ENCODE data around the gene OR10AD1. TPM values are rescaled to one million over a fixed set of nuclear protein-coding genes. Genes with fewer than 3 reads are reported as not detected.

OR10AD1 gene
- polyA plus RNA-seq, 4 donors = 0.49 TPM; not detected in 3

GRCh38 chr12:48185181-48185919, 17.7 kb downstream of the OR10AD1 start:
- H3K4me1 ChIP-seq (ENCODE audit: control insufficient read depth in 3 of 3, insufficient read depth in 2 of 3, low read depth in 1 of 3, low read length in 2 of 3) = peaks cover 0 to 9% (median 0%) of the 10 kb centered on the region in 3 donors
- 66 to 77% (median 75%) methylated on average over 10 of the region's 10 CpGs for WGBS, 3 donors
- no peak for FAIRE-seq
- no peak overlapping the region for H3K27ac ChIP-seq (ENCODE audit: low read depth in 1 of 3, low read length in 2 of 3)
- H3K4me3 ChIP-seq (ENCODE audit: low read depth in 1 of 3, low read length in 3 of 3) = no peak overlapping the region
- no peaks in the 10 kb centered on the region for H3K9me3 ChIP-seq (ENCODE audit: control insufficient read depth in 2 of 2, insufficient read depth in 1 of 2, low read depth in 1 of 2, low read length in 1 of 2)
- peak in 1 of 2 donors; percentile 26 for DNase-seq
- H3K27me3 ChIP-seq (ENCODE audit: control insufficient read depth in 3 of 3, insufficient read depth in 3 of 3, low read length in 3 of 3) = peaks cover 0 to 61% (median 5%) of the 10 kb centered on the region in 3 donors
- H3K36me3 ChIP-seq (ENCODE audit: control insufficient read depth in 3 of 3, insufficient read depth in 2 of 3, low read depth in 1 of 3, low read length in 3 of 3) = no peaks in the 10 kb centered on the region

- no peaks in the 10 kb centered on the region for H3K9me3 ChIP-seq (ENCODE audit: control insufficient read depth in 2 of 2, insufficient read depth in 1 of 2, low read depth in 1 of 2, low read length in 1 of 2)
- WGBS, 3 donors = 9 to 14% (median 10%) methylated on average over 20 of the region's 20 CpGs
- peaks cover 0 to 69% (median 5%) of the 10 kb centered on the region in 3 donors for H3K27me3 ChIP-seq (ENCODE audit: control insufficient read depth in 3 of 3, insufficient read depth in 3 of 3, low read length in 3 of 3)
- FAIRE-seq (no peak), DNase-seq (no peak)
- no peak overlapping the region for H3K27ac ChIP-seq (ENCODE audit: low read depth in 1 of 3, low read length in 2 of 3)
- H3K4me3 ChIP-seq (ENCODE audit: low read depth in 1 of 3, low read length in 3 of 3) = peak overlapping the region in 1 of 3 donors; percentile 27
- H3K36me3 ChIP-seq (ENCODE audit: control insufficient read depth in 3 of 3, insufficient read depth in 2 of 3, low read depth in 1 of 3, low read length in 3 of 3) = no peaks in the 10 kb centered on the region
- H3K4me1 ChIP-seq (ENCODE audit: control insufficient read depth in 3 of 3, insufficient read depth in 2 of 3, low read depth in 1 of 3, low read length in 2 of 3) = peaks cover 0 to 4% (median 0%) of the 10 kb centered on the region in 3 donors
These were observed 18.6 kb downstream of the OR10AD1 start for GRCh38 chr12:48184549-48184922.

DNA sequence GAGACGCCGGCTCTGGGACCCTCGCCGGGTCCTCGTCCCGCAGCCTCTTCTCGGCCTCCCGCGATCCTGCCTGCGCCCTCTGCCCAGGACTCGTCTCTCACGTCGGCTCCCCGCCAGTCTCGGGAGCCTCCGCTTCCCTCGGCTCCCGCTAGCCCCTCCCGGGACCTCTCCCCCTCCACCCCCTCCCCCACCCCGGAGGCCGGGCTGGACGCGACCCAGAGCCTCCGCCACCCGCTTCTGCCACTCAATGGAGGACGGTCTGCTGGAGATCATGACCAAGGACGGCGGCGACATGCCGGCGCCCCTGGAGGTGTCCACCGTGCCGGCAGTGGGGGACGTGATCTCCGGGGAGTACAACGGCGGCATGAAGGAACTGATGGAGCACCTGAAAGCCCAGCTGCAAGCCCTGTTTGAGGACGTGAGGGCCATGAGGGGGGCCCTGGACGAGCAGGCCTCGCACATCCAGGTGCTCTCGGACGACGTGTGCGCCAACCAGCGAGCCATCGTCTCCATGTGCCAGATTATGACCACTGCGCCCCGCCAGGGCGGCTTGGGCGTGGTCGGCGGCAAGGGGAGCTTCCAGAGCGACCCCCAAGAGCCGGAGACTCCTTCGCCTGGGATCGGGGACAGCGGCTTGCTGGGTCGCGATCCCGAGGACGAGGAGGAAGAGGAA, 19.1 kb downstream of the OR10AD1 start:
- peak in 1 of 2 donors; percentile 24 for DNase-seq
- Histone ChIP-seq H3K4me1 (ENCODE audit: control insufficient read depth in 3 of 3, insufficient read depth in 2 of 3, low read depth in 1 of 3, low read length in 2 of 3) (peaks cover 0 to 4% (median 0%) of the 10 kb centered on the region in 3 donors), H3K27me3 (ENCODE audit: control insufficient read depth in 3 of 3, insufficient read depth in 3 of 3, low read length in 3 of 3) (peaks cover 0 to 74% (median 5%) of the 10 kb centered on the region in 3 donors), H3K9me3 (ENCODE audit: control insufficient read depth in 2 of 2, insufficient read depth in 1 of 2, low read depth in 1 of 2, low read length in 1 of 2) (no peaks in the 10 kb centered on the region), H3K27ac (ENCODE audit: low read depth in 1 of 3, low read length in 2 of 3) (no peak overlapping the region), H3K4me3 (ENCODE audit: low read depth in 1 of 3, low read length in 3 of 3) (peak overlapping the region; percentile 27 to 62 (median 49)), H3K36me3 (ENCODE audit: control insufficient read depth in 3 of 3, insufficient read depth in 2 of 3, low read depth in 1 of 3, low read length in 3 of 3) (no peaks in the 10 kb centered on the region)
- FAIRE-seq = no peak
- 3 to 6% (median 4%) methylated on average over 50 to 61 of the region's 61 CpGs for WGBS, 3 donors

GRCh38 chr12:48183091-48183875, 19.8 kb downstream of the OR10AD1 start, which contains the start of gene CCDC184:
Gene CCDC184 (plus strand): TSS chr12:48183644. CDS start chr12:48184123, 479 bp downstream.
- 0 to 2% (median 1%) methylated on average over 58 to 61 of the region's 61 CpGs for WGBS, 3 donors
- DNase-seq (peak; percentile 63 to 74), FAIRE-seq (no peak)
- Histone ChIP-seq H3K4me3 (ENCODE audit: low read depth in 1 of 3, low read length in 3 of 3) (peak within 1 kb of the TSS; percentile 27 to 62 (median 49)), H3K4me1 (ENCODE audit: control insufficient read depth in 3 of 3, insufficient read depth in 2 of 3, low read depth in 1 of 3, low read length in 2 of 3) (peaks cover 0 to 4% (median 0%) of the 10 kb centered on the region in 3 donors), H3K27ac (ENCODE audit: low read depth in 1 of 3, low read length in 2 of 3) (peak within 1 kb of the TSS in 1 of 3 donors; percentile 3), H3K9me3 (ENCODE audit: control insufficient read depth in 2 of 2, insufficient read depth in 1 of 2, low read depth in 1 of 2, low read length in 1 of 2) (no peaks in the 10 kb centered on the region), H3K36me3 (ENCODE audit: control insufficient read depth in 3 of 3, insufficient read depth in 2 of 3, low read depth in 1 of 3, low read length in 3 of 3) (no peaks in the 10 kb centered on the region), H3K27me3 (ENCODE audit: control insufficient read depth in 3 of 3, insufficient read depth in 3 of 3, low read length in 3 of 3) (peaks cover 0 to 81% (median 5%) of the 10 kb centered on the region in 3 donors)

GRCh38 chr12:48182631-48183030, 20.5 kb downstream of the OR10AD1 start:
- peaks cover 0 to 81% (median 5%) of the 10 kb centered on the region in 3 donors for H3K27me3 ChIP-seq (ENCODE audit: control insufficient read depth in 3 of 3, insufficient read depth in 3 of 3, low read length in 3 of 3)
- FAIRE-seq (no peak), DNase-seq (no peak)
- H3K36me3 ChIP-seq (ENCODE audit: control insufficient read depth in 3 of 3, insufficient read depth in 2 of 3, low read depth in 1 of 3, low read length in 3 of 3) = no peaks in the 10 kb centered on the region
- H3K27ac ChIP-seq (ENCODE audit: low read depth in 1 of 3, low read length in 2 of 3) = peak overlapping the region in 1 of 3 donors; percentile 3
- H3K4me1 ChIP-seq (ENCODE audit: control insufficient read depth in 3 of 3, insufficient read depth in 2 of 3, low read depth in 1 of 3, low read length in 2 of 3) = peaks cover 0 to 4% (median 0%) of the 10 kb centered on the region in 3 donors
- H3K9me3 ChIP-seq (ENCODE audit: control insufficient read depth in 2 of 2, insufficient read depth in 1 of 2, low read depth in 1 of 2, low read length in 1 of 2) = no peaks in the 10 kb centered on the region
- WGBS, 3 donors = 3 to 6% (median 5%) methylated on average over 7 of the region's 7 CpGs
- peak overlapping the region in 2 of 3 donors; percentile 27 to 49 for H3K4me3 ChIP-seq (ENCODE audit: low read depth in 1 of 3, low read length in 3 of 3)

DNA sequence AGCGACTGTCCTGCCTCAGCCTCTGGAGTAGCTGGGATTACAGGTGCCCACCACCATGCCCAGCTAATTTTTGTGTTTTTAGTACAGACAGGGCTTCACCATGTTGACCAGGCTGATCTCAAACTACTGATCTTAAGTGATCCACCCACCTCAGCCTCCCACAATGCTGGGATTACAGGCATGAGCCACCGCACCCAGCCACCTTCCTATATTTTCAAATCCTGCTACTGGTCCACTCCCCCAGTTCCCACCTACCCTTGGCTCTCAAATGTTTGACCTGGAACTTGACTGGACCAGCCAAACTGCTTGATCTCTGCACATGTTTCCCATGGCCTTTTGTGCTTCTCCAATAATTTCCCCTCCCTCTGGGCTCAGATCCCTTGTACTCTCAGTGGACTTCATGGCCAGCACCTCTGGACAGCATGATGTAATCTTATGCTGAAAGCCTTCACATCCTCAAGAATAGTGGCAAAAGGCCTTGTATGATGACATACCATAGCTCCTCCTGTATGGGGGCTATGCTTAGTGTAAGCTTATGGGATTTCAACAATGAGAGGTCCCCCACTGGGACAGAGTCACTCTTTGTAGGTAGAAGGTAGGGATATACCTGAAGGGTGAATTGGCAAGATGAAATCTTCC, 22.1 kb downstream of the OR10AD1 start:
- DNase-seq = no peak
- no peak for FAIRE-seq
- 90 to 91% (median 91%) methylated on average over 2 of the region's 2 CpGs for WGBS, 3 donors

GRCh38 chr12:48180424-48180823, 22.7 kb downstream of the OR10AD1 start:
- FAIRE-seq = no peak
- no peaks in the 10 kb centered on the region for H3K9me3 ChIP-seq (ENCODE audit: control insufficient read depth in 2 of 2, insufficient read depth in 1 of 2, low read depth in 1 of 2, low read length in 1 of 2)
- peaks cover 0 to 74% (median 7%) of the 10 kb centered on the region in 3 donors for H3K27me3 ChIP-seq (ENCODE audit: control insufficient read depth in 3 of 3, insufficient read depth in 3 of 3, low read length in 3 of 3)
- whole genome bisulfite sequencing, 3 donors = 72 to 80% (median 79%) methylated on average over 1 of the region's 1 CpG
- H3K4me1 ChIP-seq (ENCODE audit: control insufficient read depth in 3 of 3, insufficient read depth in 2 of 3, low read depth in 1 of 3, low read length in 2 of 3) = peaks cover 0 to 4% (median 0%) of the 10 kb centered on the region in 3 donors
- no peak for DNase-seq
- no peak overlapping the region for H3K4me3 ChIP-seq (ENCODE audit: low read depth in 1 of 3, low read length in 3 of 3)
- no peak overlapping the region for H3K27ac ChIP-seq (ENCODE audit: low read depth in 1 of 3, low read length in 2 of 3)
- H3K36me3 ChIP-seq (ENCODE audit: control insufficient read depth in 3 of 3, insufficient read depth in 2 of 3, low read depth in 1 of 3, low read length in 3 of 3) = no peaks in the 10 kb centered on the region

More for the DNA sequence above, 22.1 kb downstream of the OR10AD1 start:
- Histone ChIP-seq H3K27me3 (ENCODE audit: control insufficient read depth in 3 of 3, insufficient read depth in 3 of 3, low read length in 3 of 3) (peaks cover 0 to 80% (median 7%) of the 10 kb centered on the region in 3 donors), H3K4me3 (ENCODE audit: low read depth in 1 of 3, low read length in 3 of 3) (no peak overlapping the region), H3K4me1 (ENCODE audit: control insufficient read depth in 3 of 3, insufficient read depth in 2 of 3, low read depth in 1 of 3, low read length in 2 of 3) (peaks cover 0 to 4% (median 0%) of the 10 kb centered on the region in 3 donors), H3K27ac (ENCODE audit: low read depth in 1 of 3, low read length in 2 of 3) (no peak overlapping the region), H3K9me3 (ENCODE audit: control insufficient read depth in 2 of 2, insufficient read depth in 1 of 2, low read depth in 1 of 2, low read length in 1 of 2) (no peaks in the 10 kb centered on the region), H3K36me3 (ENCODE audit: control insufficient read depth in 3 of 3, insufficient read depth in 2 of 3, low read depth in 1 of 3, low read length in 3 of 3) (no peaks in the 10 kb centered on the region)
